AG10803 (cell line): ENCODE results near the gene GOLM1.

Source experiments
- DNase-seq: peaks from one replicate; pipeline ENCODE4 v3.0.0; 2010; ENCODE audit warnings: low read depth
- H3K4me3 ChIP-seq: 2 replicates; pipeline ENCODE4 v1.5.1; 2011; ENCODE audit warnings: mild to moderate bottlenecking, low read length, control low read depth
- CTCF ChIP-seq: conservative IDR thresholded peaks from 2 replicates; pipeline ENCODE4 v1.5.1; 2011; ENCODE audit warnings: mild to moderate bottlenecking, low read length, control low read depth, inconsistent platforms

GOLM1 gene

GRCh38 chr9:86043999-86044398 is 55.4 kb downstream of the GOLM1 start:
- no peak overlapping the region for H3K4me3 ChIP-seq
- DNase-seq: no peak

GRCh38 chr9:86043586-86043985 is 55.8 kb downstream of the GOLM1 start:
- DNase-seq: no peak
- no peak for TF ChIP-seq CTCF
- no peak overlapping the region for H3K4me3 ChIP-seq

More at GRCh38 chr9:86043999-86044398, 55.4 kb downstream of the GOLM1 start:
- no peak for TF ChIP-seq CTCF

- no peak overlapping the region for H3K4me3 ChIP-seq
- TF ChIP-seq CTCF: no peak
- DNase-seq: no peak
Measured at GRCh38 chr9:86042199-86042978, 57.0 kb downstream of the GOLM1 start.

GRCh38 chr9:86041311-86041741 is 58.0 kb downstream of the GOLM1 start:
- no peak for TF ChIP-seq CTCF
- H3K4me3 ChIP-seq: no peak overlapping the region
- peak; percentile 45 for DNase-seq

GRCh38 chr9:86040861-86041155 is 58.5 kb downstream of the GOLM1 start:
- DNase-seq: no peak
- TF ChIP-seq CTCF: no peak
- H3K4me3 ChIP-seq: no peak overlapping the region

- no peak for DNase-seq
- no peak overlapping the region for H3K4me3 ChIP-seq
- no peak for TF ChIP-seq CTCF
Measured at GRCh38 chr9:86039991-86040860, 59.1 kb downstream of the GOLM1 start.
